Measurements from ENCODE around the gene LSAMP. TPM values are rescaled to one million over a fixed set of nuclear protein-coding genes. Genes with fewer than 3 reads are reported as not detected.

LSAMP gene
- total RNA-seq, 1 donor from 2014 or later, result 64.9 TPM

GRCh38 chr3:116316771-116317170 is 128.5 kb downstream of the LSAMP start:
- Mint-ChIP-seq H3K27ac (no peak overlapping the region), H3K27me3 (peaks cover 3% of the 10 kb centered on the region), H3K36me3 (no peaks in the 10 kb centered on the region), H3K9me3 (peaks cover 3% of the 10 kb centered on the region), H3K4me1 (ENCODE audit: unreplicated experiment) (peaks cover 33% of the 10 kb centered on the region), H3K4me3 (no peak overlapping the region)
- no peak for TF ChIP-seq CTCF (conservative IDR thresholded peaks at IDR 0.05)
- no peak for DNase-seq (ENCODE audit: extremely low spot score, unreplicated experiment)

- peaks cover 3% of the 10 kb centered on the region for H3K9me3 Mint-ChIP-seq
- no peak for DNase-seq (ENCODE audit: extremely low spot score, unreplicated experiment)
- no peaks in the 10 kb centered on the region for H3K36me3 Mint-ChIP-seq
- H3K4me1 Mint-ChIP-seq (ENCODE audit: unreplicated experiment), result peaks cover 39% of the 10 kb centered on the region
- H3K27ac Mint-ChIP-seq, result no peak overlapping the region
- no peak for TF ChIP-seq CTCF (conservative IDR thresholded peaks at IDR 0.05)
- H3K4me3 Mint-ChIP-seq, result peak overlapping the region; percentile 34
- H3K27me3 Mint-ChIP-seq, result peaks cover 9% of the 10 kb centered on the region
Observed at GRCh38 chr3:116314476-116314875, 130.8 kb downstream of the LSAMP start.

- peaks cover 34% of the 10 kb centered on the region for H3K4me1 Mint-ChIP-seq (ENCODE audit: unreplicated experiment)
- no peak overlapping the region for H3K4me3 Mint-ChIP-seq
- peaks cover 7% of the 10 kb centered on the region for H3K36me3 Mint-ChIP-seq
- H3K27ac Mint-ChIP-seq, result no peak overlapping the region
- peak; percentile 58 for TF ChIP-seq CTCF (conservative IDR thresholded peaks at IDR 0.05)
- no peaks in the 10 kb centered on the region for H3K9me3 Mint-ChIP-seq
- no peak for DNase-seq (ENCODE audit: extremely low spot score, unreplicated experiment)
- H3K27me3 Mint-ChIP-seq, result peaks cover 9% of the 10 kb centered on the region
Observed at GRCh38 chr3:116306720-116307119, 138.6 kb downstream of the LSAMP start.

- H3K27ac Mint-ChIP-seq, result no peak overlapping the region
Observed at GRCh38 chr3:116306149-116306548, 139.1 kb downstream of the LSAMP start.

GRCh38 chr3:116302087-116302747 is 143.1 kb downstream of the LSAMP start:
- DNase-seq (ENCODE audit: extremely low spot score, unreplicated experiment), result no peak
- H3K9me3 Mint-ChIP-seq, result no peaks in the 10 kb centered on the region
- TF ChIP-seq CTCF (conservative IDR thresholded peaks at IDR 0.05), result no peak

More at GRCh38 chr3:116306149-116306548, 139.1 kb downstream of the LSAMP start:
- no peak for DNase-seq (ENCODE audit: extremely low spot score, unreplicated experiment)
- Mint-ChIP-seq H3K36me3 (peaks cover 7% of the 10 kb centered on the region), H3K9me3 (no peaks in the 10 kb centered on the region), H3K4me3 (no peak overlapping the region), H3K27me3 (peaks cover 9% of the 10 kb centered on the region), H3K4me1 (ENCODE audit: unreplicated experiment) (peaks cover 34% of the 10 kb centered on the region)
- no peak for TF ChIP-seq CTCF (conservative IDR thresholded peaks at IDR 0.05)

More at GRCh38 chr3:116302087-116302747, 143.1 kb downstream of the LSAMP start:
- Mint-ChIP-seq H3K4me1 (ENCODE audit: unreplicated experiment) (peaks cover 44% of the 10 kb centered on the region), H3K27ac (peak overlapping the region; percentile 18), H3K36me3 (peaks cover 7% of the 10 kb centered on the region), H3K4me3 (peak overlapping the region; percentile 6), H3K27me3 (peaks cover 3% of the 10 kb centered on the region)

Measured in type B pancreatic cell (in vitro differentiated cells).